HUES6 (cell line): ENCODE results near the gene RRP1B.

Experiments used
- H3K27ac ChIP-seq: 2 replicates; pipeline ENCODE4 v1.7.0; 2013; ENCODE audit warnings: low read depth, mild to moderate bottlenecking, low read length, inconsistent platforms
- H3K27me3 ChIP-seq: 2 replicates; pipeline ENCODE4 v1.6.1; 2013; ENCODE audit warnings: low read length; ENCODE audit not compliant: control insufficient read depth, insufficient read depth
- H3K36me3 ChIP-seq: 2 replicates; pipeline ENCODE4 v1.6.1; 2013; ENCODE audit warnings: low read length; ENCODE audit not compliant: control insufficient read depth, insufficient read depth
- H3K4me1 ChIP-seq: 2 replicates; pipeline ENCODE4 v1.6.1; 2013; ENCODE audit warnings: low read length; ENCODE audit not compliant: control insufficient read depth, insufficient read depth
- H3K4me3 ChIP-seq: 2 replicates; pipeline ENCODE4 v1.5.1; 2013; ENCODE audit warnings: low read depth, low read length
- H3K9ac ChIP-seq: one replicate; pipeline ENCODE4 v1.6.1; 2013; ENCODE audit warnings: mild to moderate bottlenecking, low read length
- H3K9me3 ChIP-seq: 2 replicates; pipeline ENCODE4 v1.6.1; 2013; ENCODE audit warnings: low read depth, low read length; ENCODE audit not compliant: control insufficient read depth, insufficient read depth

Gene RRP1B

GRCh38 chr21:43728467-43729390 lies 69.4 kb downstream of the RRP1B start:
- H3K4me3 ChIP-seq, result peak overlapping the region; percentile 77
- peaks cover 17% of the 10 kb centered on the region for H3K4me1 ChIP-seq
- peak overlapping the region; percentile 80; the same call in 1 of the 2 replicates for H3K27ac ChIP-seq
- no peaks in the 10 kb centered on the region for H3K27me3 ChIP-seq
- H3K36me3 ChIP-seq, result peaks cover 6% of the 10 kb centered on the region; the same call in 1 of the 2 replicates
- no peaks in the 10 kb centered on the region for H3K9me3 ChIP-seq
- H3K9ac ChIP-seq, result peak overlapping the region; percentile 90

DNA sequence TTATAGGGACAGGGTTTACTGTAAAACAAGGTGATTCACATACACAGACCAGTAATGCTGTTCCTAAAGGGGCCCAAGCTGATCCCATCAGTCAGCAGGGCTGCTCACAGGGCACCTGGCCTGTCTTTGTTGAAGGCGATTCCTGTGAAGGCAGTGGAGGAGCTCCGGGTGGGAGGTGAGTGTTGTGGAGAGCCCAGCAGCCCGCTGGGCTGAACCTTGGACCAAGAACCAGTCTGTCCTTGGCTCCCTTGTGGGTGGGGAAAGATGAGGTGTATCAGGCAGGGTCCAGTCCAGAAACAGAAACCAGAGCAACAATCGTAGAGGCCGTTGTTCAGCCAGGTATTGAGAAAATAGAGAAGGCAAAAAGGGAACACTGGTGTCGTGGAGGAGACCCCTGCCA lies 72.1 kb downstream of the RRP1B start:
- no peaks in the 10 kb centered on the region for H3K27me3 ChIP-seq
- H3K36me3 ChIP-seq, result no peaks in the 10 kb centered on the region; the same call in 1 of the 2 replicates
- H3K27ac ChIP-seq, result no peak overlapping the region
- no peaks in the 10 kb centered on the region for H3K9me3 ChIP-seq
- no peak overlapping the region for H3K9ac ChIP-seq
- no peak overlapping the region for H3K4me3 ChIP-seq
- H3K4me1 ChIP-seq, result peaks cover 17% of the 10 kb centered on the region

DNA sequence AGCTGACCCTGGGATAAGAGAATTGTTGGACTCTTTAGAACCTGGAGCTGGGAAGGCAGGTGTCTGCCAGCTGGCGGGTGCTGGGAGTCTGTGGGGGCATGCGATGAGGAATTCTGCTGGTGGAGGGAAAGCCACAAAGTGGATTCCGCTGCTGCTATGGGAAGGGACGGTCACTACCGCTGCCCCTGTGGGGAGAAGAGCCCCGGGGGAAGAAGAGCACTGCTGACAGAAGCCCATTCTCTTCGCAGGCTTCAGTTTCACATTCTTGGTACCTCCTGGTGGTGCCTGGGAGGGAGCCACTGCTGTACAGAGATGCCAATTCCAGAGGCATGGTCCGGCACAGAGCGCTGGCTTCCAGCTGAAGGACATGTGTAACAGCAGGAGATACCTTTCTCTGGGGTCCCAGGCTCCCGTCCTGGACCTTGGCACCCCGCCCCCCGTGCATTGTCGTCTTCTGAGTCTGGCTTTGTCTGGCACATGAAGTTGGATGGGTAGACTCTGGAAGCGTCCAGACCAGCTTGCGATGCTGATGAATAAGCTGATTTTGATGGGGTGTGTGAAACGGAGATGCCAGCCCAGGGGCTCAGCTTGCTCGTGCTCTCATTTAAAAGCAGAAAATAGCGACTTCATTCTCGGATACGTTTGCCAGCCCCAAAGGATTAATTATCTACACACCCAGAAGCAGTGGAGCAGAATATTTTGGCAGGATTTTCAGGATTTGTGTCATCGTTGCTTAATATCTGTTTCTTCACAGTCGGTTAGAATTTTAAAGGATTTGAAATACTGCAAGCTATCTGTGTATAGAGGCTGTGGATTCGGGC lies 72.7 kb downstream of the RRP1B start:
- no peak overlapping the region for H3K9ac ChIP-seq

DNA sequence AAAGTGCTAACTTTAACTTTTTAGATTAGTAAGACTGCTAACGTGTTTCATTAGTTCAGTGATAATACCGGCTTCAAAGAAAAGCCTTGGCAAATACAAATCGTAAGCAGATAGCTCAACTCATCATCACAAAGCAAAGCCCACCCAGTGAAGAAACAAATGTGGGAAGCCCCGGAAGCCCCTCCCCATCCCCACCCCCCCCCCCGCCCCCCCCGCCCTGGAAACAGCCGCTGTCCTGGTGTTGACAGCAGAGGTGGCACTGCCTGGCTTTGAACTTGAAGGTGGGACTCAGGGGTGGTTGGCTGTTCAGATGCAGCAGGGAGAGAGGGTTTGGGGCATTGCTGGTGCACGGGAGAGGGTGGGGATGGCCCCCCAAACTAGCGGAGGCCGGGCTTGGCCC lies 73.7 kb downstream of the RRP1B start:
- no peak overlapping the region for H3K9ac ChIP-seq
- H3K27me3 ChIP-seq, result no peaks in the 10 kb centered on the region
- no peaks in the 10 kb centered on the region for H3K9me3 ChIP-seq
- peaks cover 10% of the 10 kb centered on the region for H3K4me1 ChIP-seq
- no peak overlapping the region for H3K4me3 ChIP-seq
- no peak overlapping the region for H3K27ac ChIP-seq
- H3K36me3 ChIP-seq, result peaks cover 4% of the 10 kb centered on the region

More for the DNA sequence above, 72.7 kb downstream of the RRP1B start:
- Histone ChIP-seq H3K9me3 (no peaks in the 10 kb centered on the region), H3K27me3 (no peaks in the 10 kb centered on the region), H3K4me3 (no peak overlapping the region), H3K4me1 (peaks cover 17% of the 10 kb centered on the region), H3K27ac (no peak overlapping the region), H3K36me3 (no peaks in the 10 kb centered on the region; the same call in 1 of the 2 replicates)

DNA sequence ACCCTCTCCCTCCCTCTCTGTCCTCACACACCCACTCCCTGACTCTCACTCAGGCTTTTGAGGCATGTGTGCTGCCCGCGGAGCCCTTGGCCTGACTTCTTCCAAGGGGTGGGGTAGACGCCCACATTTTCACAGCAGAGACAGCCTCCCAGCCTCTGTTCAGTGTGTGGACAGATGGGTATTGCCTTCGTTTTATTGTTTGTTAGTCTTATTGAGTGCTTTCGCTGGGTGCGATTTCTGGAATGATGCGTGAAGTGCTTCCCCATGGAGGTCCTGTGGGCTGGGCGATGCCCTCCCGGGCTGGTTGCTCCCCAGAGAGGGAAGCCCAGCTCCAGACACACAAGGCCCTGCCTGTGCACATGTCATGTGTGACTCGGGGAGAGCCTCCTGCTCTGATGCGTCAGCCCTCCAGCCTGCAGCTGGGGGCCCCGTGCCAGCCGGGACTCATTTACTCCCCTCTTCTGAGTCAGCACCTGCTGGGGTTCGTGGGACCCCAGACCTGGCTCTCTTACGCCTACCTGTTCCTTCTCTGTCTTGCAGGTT lies 74.2 kb downstream of the RRP1B start:
- Histone ChIP-seq H3K9ac (no peak overlapping the region), H3K4me3 (no peak overlapping the region), H3K27me3 (no peaks in the 10 kb centered on the region), H3K36me3 (peaks cover 7% of the 10 kb centered on the region), H3K27ac (no peak overlapping the region), H3K4me1 (0 out of 2 replicates have a peak, but pooled peaks cover 7% of the 10 kb centered on the region), H3K9me3 (no peaks in the 10 kb centered on the region)

DNA sequence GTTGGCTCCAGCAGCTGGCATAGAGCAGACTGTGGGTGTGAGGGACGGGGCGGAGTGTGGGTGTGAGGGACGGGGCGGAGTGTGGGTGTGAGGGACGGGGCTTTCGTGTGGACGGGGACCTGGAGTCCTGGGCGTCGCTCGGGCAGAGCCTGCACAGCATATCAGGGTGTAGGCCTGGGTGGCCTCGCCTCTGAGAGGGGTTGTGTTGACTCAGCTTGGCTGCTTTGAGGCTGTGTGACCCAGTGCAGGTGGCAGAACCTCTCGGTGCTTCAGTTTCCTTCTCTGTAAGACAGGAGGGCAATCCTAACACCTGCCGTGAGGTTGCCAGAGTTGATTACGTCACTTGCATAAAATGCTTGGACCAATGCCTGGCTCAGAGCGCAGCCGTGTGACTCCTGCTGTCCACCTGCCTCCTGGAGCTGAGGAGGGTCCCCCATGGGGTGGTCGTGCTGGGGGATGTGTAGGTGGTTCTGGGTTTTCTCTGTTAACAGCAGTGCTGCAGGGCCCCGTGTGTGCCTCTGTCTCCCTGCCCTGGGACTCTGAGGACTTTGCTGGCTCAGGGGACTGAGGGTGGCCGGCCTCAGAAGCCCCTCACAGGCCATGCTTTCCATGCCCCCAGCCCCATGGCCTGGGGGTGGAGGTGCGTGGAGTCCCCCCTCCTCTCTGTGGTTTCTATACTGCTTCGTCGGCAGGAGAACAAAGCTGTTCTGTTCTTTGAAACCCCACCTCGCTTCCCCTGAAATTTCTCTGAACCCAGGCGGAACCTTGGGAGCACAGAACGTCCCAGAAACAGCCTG lies 75.0 kb downstream of the RRP1B start:
- H3K4me3 ChIP-seq, result no peak overlapping the region
- H3K36me3 ChIP-seq, result peaks cover 7% of the 10 kb centered on the region
- 0 out of 2 replicates have a peak, but pooled peaks cover 7% of the 10 kb centered on the region for H3K4me1 ChIP-seq
- no peaks in the 10 kb centered on the region for H3K27me3 ChIP-seq
- no peak overlapping the region for H3K9ac ChIP-seq
- no peak overlapping the region for H3K27ac ChIP-seq
- no peaks in the 10 kb centered on the region for H3K9me3 ChIP-seq

- no peak overlapping the region for H3K27ac ChIP-seq
Measured at GRCh38 chr21:43734928-43735229, 75.5 kb downstream of the RRP1B start.

GRCh38 chr21:43735236-43736091 lies 76.1 kb downstream of the RRP1B start:
- no peaks in the 10 kb centered on the region for H3K9me3 ChIP-seq
- H3K9ac ChIP-seq, result no peak overlapping the region
- H3K27ac ChIP-seq, result no peak overlapping the region
- peaks cover 11% of the 10 kb centered on the region for H3K4me1 ChIP-seq
- no peak overlapping the region for H3K4me3 ChIP-seq
- H3K27me3 ChIP-seq, result no peaks in the 10 kb centered on the region
- peaks cover 7% of the 10 kb centered on the region for H3K36me3 ChIP-seq

More at GRCh38 chr21:43734928-43735229, 75.5 kb downstream of the RRP1B start:
- no peaks in the 10 kb centered on the region for H3K9me3 ChIP-seq
- no peak overlapping the region for H3K4me3 ChIP-seq
- no peak overlapping the region for H3K9ac ChIP-seq
- H3K36me3 ChIP-seq, result peaks cover 7% of the 10 kb centered on the region
- no peaks in the 10 kb centered on the region for H3K27me3 ChIP-seq
- H3K4me1 ChIP-seq, result peaks cover 5% of the 10 kb centered on the region; the same call in 1 of the 2 replicates

DNA sequence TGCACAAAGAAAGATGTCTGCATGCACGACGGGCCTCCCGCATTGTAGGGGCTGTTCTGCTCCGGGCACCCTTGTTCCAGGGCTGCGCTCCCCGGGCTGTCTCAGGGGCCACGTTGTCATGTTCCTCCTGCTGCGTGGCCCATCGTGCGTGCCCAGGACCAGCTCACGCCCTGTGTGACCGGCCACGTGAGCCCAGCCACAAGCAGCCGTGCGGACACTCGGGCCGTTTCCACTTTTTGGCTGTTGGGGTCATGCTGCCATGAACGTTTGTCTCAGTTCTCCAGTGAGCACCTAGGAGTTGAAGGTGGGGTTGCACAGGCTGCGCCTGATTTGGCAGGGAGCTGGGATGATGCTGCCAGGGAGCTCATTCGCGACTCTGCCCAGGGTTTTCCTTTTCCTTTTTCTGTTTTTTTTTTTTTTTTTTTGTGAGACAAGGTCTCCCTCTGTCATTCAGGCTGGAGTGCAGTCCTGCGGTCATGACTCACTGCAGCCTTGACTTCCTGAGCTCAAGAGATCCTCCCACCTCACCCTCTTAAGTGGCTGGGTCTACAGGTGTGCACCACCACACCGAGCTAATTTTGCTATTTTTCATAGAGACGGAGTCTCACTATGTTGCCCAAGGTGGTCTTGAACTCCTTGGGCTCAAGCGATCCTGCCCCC lies 77.0 kb downstream of the RRP1B start:
- no peak overlapping the region for H3K9ac ChIP-seq
- peaks cover 7% of the 10 kb centered on the region for H3K36me3 ChIP-seq
- no peaks in the 10 kb centered on the region for H3K27me3 ChIP-seq
- peaks cover 15% of the 10 kb centered on the region for H3K4me1 ChIP-seq
- H3K4me3 ChIP-seq, result no peak overlapping the region
- H3K27ac ChIP-seq, result no peak overlapping the region
- no peaks in the 10 kb centered on the region for H3K9me3 ChIP-seq
